GM12878 (cell line): ENCODE measurements around the gene RBM42. TPM values are rescaled to one million over a fixed set of nuclear protein-coding genes. Genes with fewer than 3 reads are reported as not detected.

ENCODE experiments used
- EED ChIP-seq: sonication (generic); IDR thresholded peaks from 2 replicates; pipeline ENCODE4 v1.6.1; 2016; ENCODE audit warnings: antibody characterized with exemption, low read depth
- EP300 ChIP-seq, 2 experiments: fragments of 150-350 bp in 1 of 2; IDR thresholded peaks; 2 replicates each; pipeline ENCODE4 v1.6.1; 2011 to 2012; ENCODE audit warnings: low read depth in 2 of 2, low read length in 2 of 2, borderline replicate concordance in 1 of 2, improper control_type of control experiment in 1 of 2, inconsistent platforms in 1 of 2; ENCODE audit not compliant: control insufficient read depth in 1 of 2
- FOXM1 ChIP-seq: IDR thresholded peaks from 2 replicates; pipeline ENCODE4 v1.6.1; 2012; ENCODE audit warnings: low read depth, mild to moderate bottlenecking, inconsistent platforms, low read length, moderate library complexity
- GATAD2B ChIP-seq: fragments of 450-650 bp; conservative IDR thresholded peaks from 2 replicates; pipeline ENCODE4 v1.6.1; 2017; ENCODE audit warnings: low read depth, mild to moderate bottlenecking, moderate library complexity
- HDAC6 ChIP-seq: fragments of 200-600 bp; sonication (generic); IDR thresholded peaks from one replicate; pipeline ENCODE4 v1.8.0; 2017; ENCODE audit warnings: antibody characterized with exemption; ENCODE audit not compliant: unreplicated experiment
- HDGF ChIP-seq: fragments of 450-650 bp; IDR thresholded peaks from 2 replicates; pipeline ENCODE4 v1.6.1; 2016; ENCODE audit warnings: antibody characterized with exemption
- IRF4 ChIP-seq: IDR thresholded peaks from 2 replicates; pipeline ENCODE4 v1.6.1; 2011; ENCODE audit warnings: low read depth, low read length
- LARP7 ChIP-seq: fragments of 450-650 bp; IDR thresholded peaks from 2 replicates; pipeline ENCODE4 v1.6.1; 2017; ENCODE audit warnings: mild to moderate bottlenecking
- NFXL1 ChIP-seq: fragments of 450-650 bp; IDR thresholded peaks from 2 replicates; pipeline ENCODE4 v1.6.1; 2017; ENCODE audit warnings: antibody characterized with exemption, mild to moderate bottlenecking, borderline replicate concordance
- NR2C1 ChIP-seq: fragments of 450-650 bp; IDR thresholded peaks from 2 replicates; pipeline ENCODE4 v1.6.1; 2017; ENCODE audit warnings: antibody characterized with exemption, mild to moderate bottlenecking, moderate library complexity
- RFX5 ChIP-seq: IDR thresholded peaks from 2 replicates; pipeline ENCODE4 v1.6.1; 2011; ENCODE audit warnings: low read depth, low read length, improper control_type of control experiment
- RUNX3 ChIP-seq: IDR thresholded peaks from 2 replicates; pipeline ENCODE4 v1.6.1; 2012; ENCODE audit warnings: low read length, inconsistent platforms
- SPI1 ChIP-seq: IDR thresholded peaks from 2 replicates; pipeline ENCODE4 v1.6.1; 2011; ENCODE audit warnings: low read depth, mild to moderate bottlenecking, low read length, moderate library complexity, borderline replicate concordance; ENCODE audit not compliant: insufficient read depth
- SREBF1 ChIP-seq: IDR thresholded peaks from 2 replicates; pipeline ENCODE4 v1.6.1; 2012; ENCODE audit warnings: mild to moderate bottlenecking, low read length
- SUZ12 ChIP-seq: fragments of 200-600 bp; sonication (generic); IDR thresholded peaks from one replicate; pipeline ENCODE4 v1.6.1; 2018; ENCODE audit warnings: antibody characterized with exemption, mild to moderate bottlenecking; ENCODE audit not compliant: unreplicated experiment
- ZNF207 ChIP-seq: fragments of 450-650 bp; IDR thresholded peaks from 2 replicates; pipeline ENCODE4 v1.6.1; 2014; ENCODE audit warnings: antibody characterized with exemption, mild to moderate bottlenecking, borderline replicate concordance
- polyA plus RNA-seq, 11 experiments: library from polyadenylated mRNA; depleted of rRNA in 4 of 11; unstranded in 6 of 11; stranded (reverse) in 5 of 11; fragments of >200 nt; fragmentation: Nextera tagmentation in 4 of 11; fragmentation: Illumina TruSeq in 1 of 11; extraction: Ambion mirVana in 4 of 11; extraction: Trizol in 1 of 11; gene quantifications; 1 replicate in 1 of 11; 2 replicates in 10 of 11; pipeline versions ENCODE4 v1.2.1 to v1.2.3, GENCODE V29; 2011 to 2016; ENCODE audit warnings: inconsistent platforms in 2 of 11, missing spikeins in 2 of 11, low read depth in 1 of 11
- total RNA-seq, 4 experiments: library from RNA; depleted of rRNA in 3 of 4; stranded (reverse); fragments of >200 nt in 3 of 4; fragmentation: Illumina TruSeq in 1 of 4; extraction: Trizol in 1 of 4; gene quantifications; 2 replicates each; pipeline versions ENCODE4 v1.2.1 to v1.2.3, GENCODE V29; 2013 to 2021
- TF ChIP-seq, protein P1 (sequence below): fragments of 450-650 bp; conservative IDR thresholded peaks from 2 replicates; pipeline ENCODE4 v1.6.1; 2017; ENCODE audit warnings: mild to moderate bottlenecking, moderate library complexity
- TF ChIP-seq, protein P2 (sequence below): IDR thresholded peaks from 2 replicates; pipeline ENCODE4 v1.6.1; 2011; ENCODE audit warnings: low read depth, mild to moderate bottlenecking, low read length, moderate library complexity, borderline replicate concordance; ENCODE audit errors: extremely low read depth
- TF ChIP-seq, protein P3 (sequence below): fragments of 450-650 bp; IDR thresholded peaks from 2 replicates; pipeline ENCODE4 v1.6.1; 2017; ENCODE audit warnings: mild to moderate bottlenecking
- TF ChIP-seq, protein P4 (sequence below): IDR thresholded peaks from 2 replicates; pipeline ENCODE4 v1.6.1; 2012; ENCODE audit warnings: mild to moderate bottlenecking, low read depth, low read length
- TF ChIP-seq, protein P5 (sequence below): fragments of 450-650 bp; IDR thresholded peaks from 2 replicates; pipeline ENCODE4 v1.6.1; 2017; ENCODE audit warnings: borderline replicate concordance

RBM42 gene
- total and polyA plus RNA-seq, 10 of the 15 experiments (the other 5 are each of a cell fraction or from before 2014, with no cell fraction given) = 4.2 to 117 (median 48.5) TPM

DNA sequence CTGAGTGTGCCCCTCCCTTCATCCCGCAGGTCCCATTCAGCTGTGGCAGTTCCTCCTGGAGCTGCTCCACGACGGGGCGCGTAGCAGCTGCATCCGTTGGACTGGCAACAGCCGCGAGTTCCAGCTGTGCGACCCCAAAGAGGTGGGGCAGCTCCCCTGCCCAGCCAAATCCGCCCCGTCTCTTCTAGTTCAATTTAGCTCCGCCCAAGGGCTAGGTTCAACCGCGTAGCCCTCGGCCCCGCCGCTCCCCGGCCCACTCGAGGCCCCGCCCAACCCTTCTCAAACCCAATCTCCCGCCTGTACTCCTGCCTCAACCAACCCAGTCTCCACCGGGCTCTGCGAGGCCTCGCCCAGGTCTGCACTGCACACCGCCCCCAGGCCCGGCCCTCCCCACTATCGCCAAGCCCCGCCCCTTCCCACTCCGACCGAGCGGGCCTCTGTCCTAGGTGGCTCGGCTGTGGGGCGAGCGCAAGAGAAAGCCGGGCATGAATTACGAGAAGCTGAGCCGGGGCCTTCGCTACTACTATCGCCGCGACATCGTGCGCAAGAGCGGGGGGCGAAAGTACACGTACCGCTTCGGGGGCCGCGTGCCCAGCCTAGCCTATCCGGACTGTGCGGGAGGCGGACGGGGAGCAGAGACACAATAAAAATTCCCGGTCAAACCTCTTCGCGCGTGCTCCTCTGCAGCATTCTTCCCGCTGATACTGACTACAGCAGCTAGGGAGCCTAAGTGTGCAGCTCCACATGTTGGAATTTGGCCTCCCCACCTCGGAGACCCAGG, 15.6 kb downstream of the RBM42 start (continued):
- TF ChIP-seq, protein P1, sequence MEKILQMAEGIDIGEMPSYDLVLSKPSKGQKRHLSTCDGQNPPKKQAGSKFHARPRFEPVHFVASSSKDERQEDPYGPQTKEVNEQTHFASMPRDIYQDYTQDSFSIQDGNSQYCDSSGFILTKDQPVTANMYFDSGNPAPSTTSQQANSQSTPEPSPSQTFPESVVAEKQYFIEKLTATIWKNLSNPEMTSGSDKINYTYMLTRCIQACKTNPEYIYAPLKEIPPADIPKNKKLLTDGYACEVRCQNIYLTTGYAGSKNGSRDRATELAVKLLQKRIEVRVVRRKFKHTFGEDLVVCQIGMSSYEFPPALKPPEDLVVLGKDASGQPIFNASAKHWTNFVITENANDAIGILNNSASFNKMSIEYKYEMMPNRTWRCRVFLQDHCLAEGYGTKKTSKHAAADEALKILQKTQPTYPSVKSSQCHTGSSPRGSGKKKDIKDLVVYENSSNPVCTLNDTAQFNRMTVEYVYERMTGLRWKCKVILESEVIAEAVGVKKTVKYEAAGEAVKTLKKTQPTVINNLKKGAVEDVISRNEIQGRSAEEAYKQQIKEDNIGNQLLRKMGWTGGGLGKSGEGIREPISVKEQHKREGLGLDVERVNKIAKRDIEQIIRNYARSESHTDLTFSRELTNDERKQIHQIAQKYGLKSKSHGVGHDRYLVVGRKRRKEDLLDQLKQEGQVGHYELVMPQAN = peak; percentile 21; the same call in 1 of the 2 replicates
- TF ChIP-seq, protein P2, sequence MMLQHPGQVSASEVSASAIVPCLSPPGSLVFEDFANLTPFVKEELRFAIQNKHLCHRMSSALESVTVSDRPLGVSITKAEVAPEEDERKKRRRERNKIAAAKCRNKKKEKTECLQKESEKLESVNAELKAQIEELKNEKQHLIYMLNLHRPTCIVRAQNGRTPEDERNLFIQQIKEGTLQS = no peak
- no peak for TF ChIP-seq FOXM1
- TF ChIP-seq RFX5 = no peak
- TF ChIP-seq, protein P3, sequence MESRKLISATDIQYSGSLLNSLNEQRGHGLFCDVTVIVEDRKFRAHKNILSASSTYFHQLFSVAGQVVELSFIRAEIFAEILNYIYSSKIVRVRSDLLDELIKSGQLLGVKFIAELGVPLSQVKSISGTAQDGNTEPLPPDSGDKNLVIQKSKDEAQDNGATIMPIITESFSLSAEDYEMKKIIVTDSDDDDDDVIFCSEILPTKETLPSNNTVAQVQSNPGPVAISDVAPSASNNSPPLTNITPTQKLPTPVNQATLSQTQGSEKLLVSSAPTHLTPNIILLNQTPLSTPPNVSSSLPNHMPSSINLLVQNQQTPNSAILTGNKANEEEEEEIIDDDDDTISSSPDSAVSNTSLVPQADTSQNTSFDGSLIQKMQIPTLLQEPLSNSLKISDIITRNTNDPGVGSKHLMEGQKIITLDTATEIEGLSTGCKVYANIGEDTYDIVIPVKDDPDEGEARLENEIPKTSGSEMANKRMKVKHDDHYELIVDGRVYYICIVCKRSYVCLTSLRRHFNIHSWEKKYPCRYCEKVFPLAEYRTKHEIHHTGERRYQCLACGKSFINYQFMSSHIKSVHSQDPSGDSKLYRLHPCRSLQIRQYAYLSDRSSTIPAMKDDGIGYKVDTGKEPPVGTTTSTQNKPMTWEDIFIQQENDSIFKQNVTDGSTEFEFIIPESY = no peak
- no peak for TF ChIP-seq NR2C1
- TF ChIP-seq ZNF207 = no peak
- TF ChIP-seq NFXL1 = no peak
- TF ChIP-seq HDGF = peak; percentile 98
- TF ChIP-seq HDAC6 = no peak
- no peak for TF ChIP-seq SREBF1
- no peak for TF ChIP-seq SUZ12
- no peak for TF ChIP-seq IRF4
- peak; percentile 17; the same call in 1 of the 2 replicates for TF ChIP-seq GATAD2B
- no peak for TF ChIP-seq RUNX3
- 0 out of 2 replicates have a peak, but pooled peaks have one; percentile 36 for TF ChIP-seq LARP7
- TF ChIP-seq, protein P4, sequence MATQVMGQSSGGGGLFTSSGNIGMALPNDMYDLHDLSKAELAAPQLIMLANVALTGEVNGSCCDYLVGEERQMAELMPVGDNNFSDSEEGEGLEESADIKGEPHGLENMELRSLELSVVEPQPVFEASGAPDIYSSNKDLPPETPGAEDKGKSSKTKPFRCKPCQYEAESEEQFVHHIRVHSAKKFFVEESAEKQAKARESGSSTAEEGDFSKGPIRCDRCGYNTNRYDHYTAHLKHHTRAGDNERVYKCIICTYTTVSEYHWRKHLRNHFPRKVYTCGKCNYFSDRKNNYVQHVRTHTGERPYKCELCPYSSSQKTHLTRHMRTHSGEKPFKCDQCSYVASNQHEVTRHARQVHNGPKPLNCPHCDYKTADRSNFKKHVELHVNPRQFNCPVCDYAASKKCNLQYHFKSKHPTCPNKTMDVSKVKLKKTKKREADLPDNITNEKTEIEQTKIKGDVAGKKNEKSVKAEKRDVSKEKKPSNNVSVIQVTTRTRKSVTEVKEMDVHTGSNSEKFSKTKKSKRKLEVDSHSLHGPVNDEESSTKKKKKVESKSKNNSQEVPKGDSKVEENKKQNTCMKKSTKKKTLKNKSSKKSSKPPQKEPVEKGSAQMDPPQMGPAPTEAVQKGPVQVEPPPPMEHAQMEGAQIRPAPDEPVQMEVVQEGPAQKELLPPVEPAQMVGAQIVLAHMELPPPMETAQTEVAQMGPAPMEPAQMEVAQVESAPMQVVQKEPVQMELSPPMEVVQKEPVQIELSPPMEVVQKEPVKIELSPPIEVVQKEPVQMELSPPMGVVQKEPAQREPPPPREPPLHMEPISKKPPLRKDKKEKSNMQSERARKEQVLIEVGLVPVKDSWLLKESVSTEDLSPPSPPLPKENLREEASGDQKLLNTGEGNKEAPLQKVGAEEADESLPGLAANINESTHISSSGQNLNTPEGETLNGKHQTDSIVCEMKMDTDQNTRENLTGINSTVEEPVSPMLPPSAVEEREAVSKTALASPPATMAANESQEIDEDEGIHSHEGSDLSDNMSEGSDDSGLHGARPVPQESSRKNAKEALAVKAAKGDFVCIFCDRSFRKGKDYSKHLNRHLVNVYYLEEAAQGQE = peak; percentile 62; the same call in 1 of the 2 replicates
- no peak for TF ChIP-seq SPI1
- TF ChIP-seq EP300 (IDR thresholded peaks at IDR 0.05; ENCODE audit: borderline replicate concordance in 1 of 2, control insufficient read depth in 1 of 2, low read depth in 2 of 2, low read length in 2 of 2) = no peak
- TF ChIP-seq, protein P5, sequence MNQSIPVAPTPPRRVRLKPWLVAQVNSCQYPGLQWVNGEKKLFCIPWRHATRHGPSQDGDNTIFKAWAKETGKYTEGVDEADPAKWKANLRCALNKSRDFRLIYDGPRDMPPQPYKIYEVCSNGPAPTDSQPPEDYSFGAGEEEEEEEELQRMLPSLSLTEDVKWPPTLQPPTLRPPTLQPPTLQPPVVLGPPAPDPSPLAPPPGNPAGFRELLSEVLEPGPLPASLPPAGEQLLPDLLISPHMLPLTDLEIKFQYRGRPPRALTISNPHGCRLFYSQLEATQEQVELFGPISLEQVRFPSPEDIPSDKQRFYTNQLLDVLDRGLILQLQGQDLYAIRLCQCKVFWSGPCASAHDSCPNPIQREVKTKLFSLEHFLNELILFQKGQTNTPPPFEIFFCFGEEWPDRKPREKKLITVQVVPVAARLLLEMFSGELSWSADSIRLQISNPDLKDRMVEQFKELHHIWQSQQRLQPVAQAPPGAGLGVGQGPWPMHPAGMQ = no peak
- TF ChIP-seq EED = 0 out of 2 replicates have a peak, but pooled peaks have one; percentile 19
